SK-N-SH treated with all-trans-retinoic acid at 6 μM for 48 hours (cell line): Measurements from ENCODE around the gene DMRTC2.

Experiments
- BACH2 ChIP-seq: fragments of 250-450 bp; sonication (Bioruptor Pico); IDR thresholded peaks from 2 replicates; pipeline ENCODE4 v1.9.0; 2021; ENCODE audit warnings: mild to moderate bottlenecking, borderline replicate concordance
- PPARA ChIP-seq: fragments of 250-450 bp; sonication (Bioruptor Pico); IDR thresholded peaks from 2 replicates; pipeline ENCODE4 v1.5.0; 2020; ENCODE audit warnings: mild to moderate bottlenecking, borderline replicate concordance
- RARB ChIP-seq: fragments of 250-450 bp; sonication (Bioruptor Pico); IDR thresholded peaks from 2 replicates; pipeline ENCODE4 v1.8.0; 2021; ENCODE audit warnings: mild to moderate bottlenecking, moderate library complexity
- TOX ChIP-seq: fragments of 250-450 bp; sonication (Bioruptor Pico); IDR thresholded peaks from 2 replicates; pipeline ENCODE4 v1.8.0; 2021; ENCODE audit warnings: mild to moderate bottlenecking, moderate library complexity, borderline replicate concordance
- ZFP3 ChIP-seq: fragments of 250-450 bp; sonication (Bioruptor Pico); IDR thresholded peaks from 2 replicates; pipeline ENCODE4 v1.5.0; 2020; ENCODE audit warnings: mild to moderate bottlenecking, moderate library complexity
- ZFP30 ChIP-seq: fragments of 450-650 bp; formaldehyde crosslinking; IDR thresholded peaks from 2 replicates; pipeline ENCODE4 v1.5.0; 2022; ENCODE audit warnings: mild to moderate bottlenecking, moderate library complexity
- ZNF565 ChIP-seq: fragments of 450-650 bp; formaldehyde crosslinking; conservative IDR thresholded peaks from 2 replicates; pipeline ENCODE4 v1.5.0; 2020; ENCODE audit warnings: low read depth, mild to moderate bottlenecking, moderate library complexity
- TF ChIP-seq, protein P1 (sequence below): fragments of 250-450 bp; sonication (Bioruptor Pico); IDR thresholded peaks from 2 replicates; pipeline ENCODE4 v1.8.0; 2020; ENCODE audit warnings: mild to moderate bottlenecking, moderate library complexity, borderline replicate concordance

DNA sequence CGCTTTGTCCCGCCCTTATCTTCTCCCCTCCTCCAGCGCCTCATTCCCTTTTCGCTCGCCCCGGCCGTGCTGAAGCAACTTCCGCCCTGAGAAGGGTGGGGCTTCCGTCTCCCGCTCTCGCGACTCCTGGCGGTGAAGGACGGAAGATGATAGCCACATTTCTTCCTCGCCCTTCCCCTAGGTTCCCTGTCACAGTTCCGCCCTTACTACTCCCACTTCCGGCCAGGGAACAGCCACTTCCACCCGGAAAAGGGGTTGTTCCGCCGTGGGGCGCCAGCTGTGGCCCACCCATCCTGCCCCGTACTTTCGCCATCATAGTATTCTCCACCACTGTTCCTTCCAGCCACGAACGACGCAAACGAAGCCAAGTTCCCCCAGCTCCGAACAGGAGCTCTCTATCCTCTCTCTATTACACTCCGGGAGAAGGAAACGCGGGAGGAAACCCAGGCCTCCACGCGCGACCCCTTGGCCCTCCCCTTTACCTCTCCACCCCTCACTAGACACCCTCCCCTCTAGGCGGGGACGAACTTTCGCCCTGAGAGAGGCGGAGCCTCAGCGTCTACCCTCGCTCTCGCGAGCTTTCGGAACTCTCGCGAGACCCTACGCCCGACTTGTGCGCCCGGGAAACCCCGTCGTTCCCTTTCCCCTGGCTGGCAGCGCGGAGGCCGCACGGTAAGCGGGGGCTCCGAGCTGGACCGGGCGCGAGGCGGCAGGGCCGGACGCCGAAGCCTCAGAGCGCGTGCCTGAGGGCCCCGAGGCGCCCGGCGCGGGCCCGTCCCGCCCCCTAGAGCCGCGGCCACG, 15.0 kb downstream of the DMRTC2 start, which contains the start of gene RPS19:
- TF ChIP-seq PPARA (CRISPR knock-in tag) (no peak), TOX (no peak), RARB (CRISPR knock-in tag) (no peak), BACH2 (no peak), ZFP3 (CRISPR knock-in tag) (no peak), ZNF565 (no peak), ZFP30 (CRISPR knock-in tag) (no peak)
- TF ChIP-seq, protein P1, sequence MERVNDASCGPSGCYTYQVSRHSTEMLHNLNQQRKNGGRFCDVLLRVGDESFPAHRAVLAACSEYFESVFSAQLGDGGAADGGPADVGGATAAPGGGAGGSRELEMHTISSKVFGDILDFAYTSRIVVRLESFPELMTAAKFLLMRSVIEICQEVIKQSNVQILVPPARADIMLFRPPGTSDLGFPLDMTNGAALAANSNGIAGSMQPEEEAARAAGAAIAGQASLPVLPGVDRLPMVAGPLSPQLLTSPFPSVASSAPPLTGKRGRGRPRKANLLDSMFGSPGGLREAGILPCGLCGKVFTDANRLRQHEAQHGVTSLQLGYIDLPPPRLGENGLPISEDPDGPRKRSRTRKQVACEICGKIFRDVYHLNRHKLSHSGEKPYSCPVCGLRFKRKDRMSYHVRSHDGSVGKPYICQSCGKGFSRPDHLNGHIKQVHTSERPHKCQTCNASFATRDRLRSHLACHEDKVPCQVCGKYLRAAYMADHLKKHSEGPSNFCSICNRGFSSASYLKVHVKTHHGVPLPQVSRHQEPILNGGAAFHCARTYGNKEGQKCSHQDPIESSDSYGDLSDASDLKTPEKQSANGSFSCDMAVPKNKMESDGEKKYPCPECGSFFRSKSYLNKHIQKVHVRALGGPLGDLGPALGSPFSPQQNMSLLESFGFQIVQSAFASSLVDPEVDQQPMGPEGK (CRISPR knock-in tag): peak; percentile 49; the same call in 1 of the 2 replicates
